Breast epithelium (tissue), 3 donors: ENCODE results near the gene NKAIN1.

Experiments used
- POLR2A ChIP-seq: fragments of 450-650 bp; IDR thresholded peaks from one replicate; pipeline ENCODE4 v1.6.1; 2016; ENCODE audit warnings: antibody characterized with exemption, mild to moderate bottlenecking, moderate library complexity
- POLR2AphosphoS5 ChIP-seq, 3 donors: sonication (generic); formaldehyde crosslinking; IDR thresholded peaks; one replicate each; pipeline ENCODE4 v1.6.1; 2017; ENCODE audit warnings: antibody characterized with exemption in 3 of 3
- TF ChIP-seq, protein P1 (sequence below), 3 donors: fragments of 450-650 bp; IDR thresholded peaks; one replicate each; pipeline ENCODE4 v1.5.1; 2016 to 2017; ENCODE audit warnings: antibody characterized with exemption in 3 of 3, mild to moderate bottlenecking in 3 of 3, moderate library complexity in 3 of 3

DNA sequence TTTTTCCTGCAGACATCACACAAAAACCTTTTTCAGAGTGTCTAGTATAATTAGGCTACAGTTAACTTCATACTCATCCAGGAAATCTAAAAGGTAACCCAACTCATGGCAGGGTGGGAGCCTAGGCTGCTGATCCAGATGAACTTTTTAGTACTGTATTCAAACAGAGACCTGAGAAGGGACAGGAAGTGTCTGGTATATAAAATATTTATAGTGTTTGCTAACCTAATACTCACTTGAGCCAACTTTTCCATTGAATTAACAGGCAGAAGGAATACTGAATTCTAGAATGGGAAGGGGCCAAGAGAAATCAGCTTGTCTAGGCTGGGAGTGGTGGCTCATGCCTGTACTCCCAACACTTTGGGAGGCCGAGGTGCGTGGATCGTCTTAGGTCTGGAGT, 22.2 kb upstream of the NKAIN1 start:
- no peak for TF ChIP-seq POLR2AphosphoS5 (IDR thresholded peaks at IDR 0.05)
- TF ChIP-seq, protein P1, sequence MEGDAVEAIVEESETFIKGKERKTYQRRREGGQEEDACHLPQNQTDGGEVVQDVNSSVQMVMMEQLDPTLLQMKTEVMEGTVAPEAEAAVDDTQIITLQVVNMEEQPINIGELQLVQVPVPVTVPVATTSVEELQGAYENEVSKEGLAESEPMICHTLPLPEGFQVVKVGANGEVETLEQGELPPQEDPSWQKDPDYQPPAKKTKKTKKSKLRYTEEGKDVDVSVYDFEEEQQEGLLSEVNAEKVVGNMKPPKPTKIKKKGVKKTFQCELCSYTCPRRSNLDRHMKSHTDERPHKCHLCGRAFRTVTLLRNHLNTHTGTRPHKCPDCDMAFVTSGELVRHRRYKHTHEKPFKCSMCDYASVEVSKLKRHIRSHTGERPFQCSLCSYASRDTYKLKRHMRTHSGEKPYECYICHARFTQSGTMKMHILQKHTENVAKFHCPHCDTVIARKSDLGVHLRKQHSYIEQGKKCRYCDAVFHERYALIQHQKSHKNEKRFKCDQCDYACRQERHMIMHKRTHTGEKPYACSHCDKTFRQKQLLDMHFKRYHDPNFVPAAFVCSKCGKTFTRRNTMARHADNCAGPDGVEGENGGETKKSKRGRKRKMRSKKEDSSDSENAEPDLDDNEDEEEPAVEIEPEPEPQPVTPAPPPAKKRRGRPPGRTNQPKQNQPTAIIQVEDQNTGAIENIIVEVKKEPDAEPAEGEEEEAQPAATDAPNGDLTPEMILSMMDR (IDR thresholded peaks at IDR 0.05), result no peak
- no peak for TF ChIP-seq POLR2A
